Caco-2 (cell line): Measurements from ENCODE around the gene DLG2. TPM values are rescaled to one million over a fixed set of nuclear protein-coding genes. Genes with fewer than 3 reads are reported as not detected.

Experiments
- BruUV-seq: library from RNA; stranded (reverse); fragments of 400-500 nt; replicated peaks from 2 replicates; lab custom pipeline; 2021; lab: Mats Ljungman, UMichigan
- CTCF ChIA-PET: fragments of 300-600 bp; sonication (Branson Sonifier 250); formaldehyde crosslinking; loops from one replicate; lab custom pipeline; 2022; ENCODE audit warnings: antibody characterized with exemption; lab: Charles Lee
- POLR2A ChIA-PET: fragments of 300-600 bp; sonication (Branson Sonifier 250); formaldehyde crosslinking; loops from one replicate; lab custom pipeline; 2022; ENCODE audit warnings: antibody characterized with exemption; lab: Charles Lee
- DNase-seq, 2 experiments: peaks; one replicate each; pipeline versions ENCODE4 v3.0.0 to v3.0.0-alpha.2; 2020 to 2022
- H3K27me3 ChIP-seq: replicated peaks from 2 replicates; pipeline ENCODE4 v1.6.0; 2011; ENCODE audit warnings: low read length; ENCODE audit not compliant: control insufficient read depth, insufficient read depth
- H3K36me3 ChIP-seq: 2 replicates; pipeline ENCODE4 v1.5.1; 2011; ENCODE audit warnings: low read length; ENCODE audit not compliant: control insufficient read depth, insufficient read depth
- H3K4me1 ChIP-seq: fragments of 250-450 bp; sonication (Bioruptor Pico); 2 replicates; pipeline ENCODE4 v1.5.1; 2020; ENCODE audit warnings: mild to moderate bottlenecking
- H3K4me3 ChIP-seq: 2 replicates; pipeline ENCODE4 v1.5.1; 2011; ENCODE audit warnings: low read depth, mild to moderate bottlenecking, control low read depth, low read length
- H3K9me3 ChIP-seq: fragments of 250-450 bp; sonication (Bioruptor Pico); 2 replicates; pipeline ENCODE4 v1.5.1; 2020; ENCODE audit warnings: mild to moderate bottlenecking, moderate library complexity
- H3K27ac Mint-ChIP-seq: one replicate; pipeline ENCODE4 v1.8.0; 2022; ENCODE audit warnings: mixed read lengths; ENCODE audit not compliant: unreplicated experiment
- H3K27me3 Mint-ChIP-seq: one replicate; pipeline ENCODE4 v1.8.0; 2022; ENCODE audit warnings: mixed read lengths; ENCODE audit not compliant: insufficient read depth, unreplicated experiment
- H3K36me3 Mint-ChIP-seq: one replicate; pipeline ENCODE4 v1.8.0; 2022; ENCODE audit warnings: mild to moderate bottlenecking, mixed read lengths; ENCODE audit not compliant: insufficient read depth, unreplicated experiment
- H3K4me1 Mint-ChIP-seq: one replicate; pipeline ENCODE4 v1.8.0; 2022; ENCODE audit warnings: low read depth, mixed read lengths; ENCODE audit not compliant: unreplicated experiment
- H3K4me3 Mint-ChIP-seq: one replicate; pipeline ENCODE4 v1.8.0; 2022; ENCODE audit warnings: mild to moderate bottlenecking, moderate library complexity, mixed read lengths; ENCODE audit not compliant: unreplicated experiment
- H3K9me3 Mint-ChIP-seq: one replicate; pipeline ENCODE4 v1.8.0; 2022; ENCODE audit warnings: mixed read lengths; ENCODE audit not compliant: unreplicated experiment
- CTCF ChIP-seq, 2 experiments: fragments of 200-600 bp in 1 of 2; IDR thresholded peaks; 1 replicate in 1 of 2; 2 replicates in 1 of 2; pipeline versions ENCODE4 v1.5.1 to v1.8.0; 2011 to 2022; ENCODE audit warnings: antibody characterized with exemption in 1 of 2, control low read depth in 1 of 2, inconsistent platforms in 1 of 2, low read depth in 1 of 2, low read length in 1 of 2, mild to moderate bottlenecking in 1 of 2, moderate library complexity in 1 of 2; ENCODE audit not compliant: insufficient read depth in 1 of 2, severe bottlenecking in 1 of 2, unreplicated experiment in 1 of 2
- intact Hi-C: fragments of 100-400 bp; cut with micrococcal nuclease; formaldehyde crosslinking; loops from one replicate; pipeline ENCODE4 v1.10.0; 2022; ENCODE audit not compliant: unreplicated experiment
- total RNA-seq: library from RNA; stranded (reverse); gene quantifications from 2 replicates; pipeline ENCODE4 v1.2.3, GENCODE V29; 2022

DLG2 gene
- total RNA-seq, 1 experiment from 2014 or later, result 21.6 TPM

GRCh38 chr11:84963240-84963639, 663.9 kb downstream of the DLG2 start:
- peaks cover 6% of the 10 kb centered on the region for H3K4me1 Mint-ChIP-seq
- H3K9me3 Mint-ChIP-seq, result no peaks in the 10 kb centered on the region
- DNase-seq, result no peak
- H3K4me3 ChIP-seq, result no peak overlapping the region
- no peaks in the 10 kb centered on the region for H3K36me3 Mint-ChIP-seq
- H3K4me1 ChIP-seq, result peaks cover 5% of the 10 kb centered on the region; the same call in 1 of the 2 replicates
- intact Hi-C loops, result no loop called here
- no peak overlapping the region for H3K27ac Mint-ChIP-seq
- CTCF ChIA-PET, result no interaction called here
- no peaks in the 10 kb centered on the region for H3K36me3 ChIP-seq
- no peaks in the 10 kb centered on the region for H3K27me3 ChIP-seq
- BruUV-seq, result no TSS peak
- POLR2A ChIA-PET, result no interaction called here
- TF ChIP-seq CTCF (IDR thresholded peaks at IDR 0.05; ENCODE audit: insufficient read depth in 1 of 2, low read depth in 1 of 2, low read length in 1 of 2, severe bottlenecking in 1 of 2, unreplicated experiment in 1 of 2), result no peak
- H3K9me3 ChIP-seq, result no peaks in the 10 kb centered on the region
- no peaks in the 10 kb centered on the region for H3K27me3 Mint-ChIP-seq
- no peak overlapping the region for H3K4me3 Mint-ChIP-seq

- H3K27ac Mint-ChIP-seq, result no peak overlapping the region
- ChIA-PET POLR2A (no interaction called here), CTCF (no interaction called here)
- no peak for TF ChIP-seq CTCF (IDR thresholded peaks at IDR 0.05; ENCODE audit: insufficient read depth in 1 of 2, low read depth in 1 of 2, low read length in 1 of 2, severe bottlenecking in 1 of 2, unreplicated experiment in 1 of 2)
- no peak overlapping the region for H3K4me3 Mint-ChIP-seq
- H3K36me3 Mint-ChIP-seq, result no peaks in the 10 kb centered on the region
- BruUV-seq, result no TSS peak
- no peaks in the 10 kb centered on the region for H3K36me3 ChIP-seq
- H3K27me3 ChIP-seq, result no peaks in the 10 kb centered on the region
- intact Hi-C loops, result no loop called here
- H3K4me1 ChIP-seq, result peaks cover 5% of the 10 kb centered on the region; the same call in 1 of the 2 replicates
- H3K9me3 Mint-ChIP-seq, result no peaks in the 10 kb centered on the region
- H3K9me3 ChIP-seq, result no peaks in the 10 kb centered on the region
- H3K4me3 ChIP-seq, result no peak overlapping the region
- H3K4me1 Mint-ChIP-seq, result peaks cover 6% of the 10 kb centered on the region
- no peaks in the 10 kb centered on the region for H3K27me3 Mint-ChIP-seq
- no peak for DNase-seq
Measured at GRCh38 chr11:84962018-84962417, 665.1 kb downstream of the DLG2 start.

GRCh38 chr11:84958295-84958694, 668.8 kb downstream of the DLG2 start:
- ChIA-PET POLR2A (no interaction called here), CTCF (no interaction called here)
- Mint-ChIP-seq H3K4me1 (no peaks in the 10 kb centered on the region), H3K36me3 (no peaks in the 10 kb centered on the region), H3K27me3 (no peaks in the 10 kb centered on the region), H3K9me3 (no peaks in the 10 kb centered on the region), H3K27ac (no peak overlapping the region), H3K4me3 (no peak overlapping the region)
- no peak for TF ChIP-seq CTCF (IDR thresholded peaks at IDR 0.05; ENCODE audit: insufficient read depth in 1 of 2, low read depth in 1 of 2, low read length in 1 of 2, severe bottlenecking in 1 of 2, unreplicated experiment in 1 of 2)
- intact Hi-C loops, result no loop called here
- Histone ChIP-seq H3K36me3 (no peaks in the 10 kb centered on the region), H3K4me1 (peaks cover 5% of the 10 kb centered on the region; the same call in 1 of the 2 replicates), H3K9me3 (no peaks in the 10 kb centered on the region), H3K27me3 (no peaks in the 10 kb centered on the region), H3K4me3 (no peak overlapping the region)
- DNase-seq, result no peak
- no TSS peak for BruUV-seq
